ENCODE results near the gene PHF1. TPM values are rescaled to one million over a fixed set of nuclear protein-coding genes. Genes with fewer than 3 reads are reported as not detected.

Gene PHF1
- total RNA-seq, 1 donor from 2014 or later: 34.8 TPM

DNA sequence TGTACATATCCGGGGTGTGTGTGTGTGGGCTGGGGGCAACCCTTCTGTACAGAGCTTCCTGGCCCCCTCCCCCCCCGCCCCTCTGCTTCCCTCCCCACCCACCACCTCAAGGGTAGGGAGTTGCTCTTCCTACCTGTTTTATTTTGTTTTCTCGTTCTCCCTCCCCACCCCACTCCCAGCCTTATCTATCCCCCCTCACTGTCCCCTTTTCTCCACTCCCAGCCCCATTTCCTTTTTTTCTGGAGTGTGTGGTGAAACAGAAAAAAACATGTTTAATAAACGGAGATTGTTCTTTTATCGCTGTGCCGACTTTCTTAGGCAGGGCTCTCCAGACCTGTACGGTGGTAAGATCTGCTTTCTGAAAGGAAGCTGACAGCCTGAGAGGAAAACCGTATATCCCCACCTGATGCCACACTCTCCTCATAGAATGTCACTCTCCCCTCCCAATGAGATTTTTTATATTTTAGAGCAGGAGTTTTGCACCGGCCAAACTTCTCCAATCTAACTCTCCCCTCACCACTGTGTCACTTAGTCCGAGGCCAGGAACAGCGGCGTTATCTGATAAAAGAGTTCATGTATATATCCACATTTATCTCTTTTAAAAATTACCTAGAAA is 42.7 kb downstream of the PHF1 start:
- DNase-seq (ENCODE audit: extremely low read depth, low read depth, low spot score): no peak

DNA sequence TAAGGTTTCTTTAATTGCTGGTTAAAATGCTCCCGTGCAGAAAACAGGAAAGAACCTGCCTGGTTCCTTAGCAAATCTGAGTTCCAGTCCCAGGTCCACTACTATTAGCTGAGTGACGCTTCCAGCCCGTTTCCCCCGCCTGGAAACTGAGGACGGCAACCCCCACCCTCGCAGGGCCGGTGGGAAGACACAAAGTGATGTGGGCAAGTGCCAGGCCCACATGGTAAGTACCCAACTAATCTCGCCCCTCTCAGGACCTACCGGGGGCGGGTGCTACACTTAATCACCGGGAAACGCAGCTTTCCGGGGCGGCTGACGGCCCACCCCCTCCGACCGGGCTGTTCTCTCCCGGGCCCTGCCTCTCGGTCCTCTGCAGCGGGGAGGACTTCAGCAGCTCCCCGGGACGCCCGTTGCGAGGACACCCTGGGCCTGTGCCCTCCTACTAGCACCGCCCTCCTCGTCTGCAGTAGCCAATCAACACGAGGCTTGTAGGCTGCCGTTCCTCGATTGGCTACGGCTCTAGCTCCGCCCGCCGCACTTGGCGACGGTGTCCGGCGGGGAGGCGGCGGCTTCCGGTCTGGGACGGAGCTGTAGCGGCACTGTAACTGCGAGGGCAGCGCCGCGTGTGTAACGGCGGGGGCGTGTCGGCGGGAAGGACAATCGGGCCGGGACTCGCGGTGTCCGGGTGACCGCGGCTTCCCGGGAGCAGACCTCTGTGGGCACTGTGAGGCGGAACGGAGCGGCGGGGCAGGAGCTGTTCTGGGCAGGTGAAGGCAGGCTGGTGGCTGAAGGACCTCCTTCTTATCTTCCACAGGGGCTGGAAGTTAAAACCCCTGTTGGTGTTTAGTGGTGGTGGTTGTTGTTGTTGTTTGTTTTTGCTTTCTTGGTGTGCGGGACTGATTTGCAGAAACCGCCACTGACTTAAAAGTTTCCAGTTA is 43.5 kb downstream of the PHF1 start, which contains the start of gene ZBTB9:
Gene ZBTB9, plus strand, starts transcription at position 568 of the 938 bp plus-strand sequence. CDS start 525 bp downstream, outside the sequence.
- peak; percentile 45 for DNase-seq (ENCODE audit: extremely low read depth, low read depth, low spot score)

DNA sequence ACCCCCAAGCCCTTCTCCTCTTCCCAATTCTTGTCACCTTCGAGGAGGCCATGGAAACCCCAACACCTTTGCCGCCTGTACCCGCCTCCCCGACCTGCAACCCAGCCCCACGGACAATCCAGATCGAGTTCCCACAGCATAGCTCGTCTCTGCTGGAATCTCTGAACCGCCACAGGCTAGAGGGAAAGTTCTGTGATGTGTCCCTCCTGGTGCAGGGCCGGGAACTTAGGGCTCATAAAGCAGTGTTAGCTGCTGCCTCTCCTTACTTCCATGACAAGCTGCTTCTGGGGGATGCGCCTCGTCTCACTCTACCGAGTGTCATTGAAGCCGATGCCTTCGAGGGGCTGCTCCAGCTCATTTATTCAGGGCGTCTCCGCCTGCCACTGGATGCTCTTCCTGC is 44.2 kb downstream of the PHF1 start:
- no peak for DNase-seq (ENCODE audit: extremely low read depth, low read depth, low spot score)

DNA sequence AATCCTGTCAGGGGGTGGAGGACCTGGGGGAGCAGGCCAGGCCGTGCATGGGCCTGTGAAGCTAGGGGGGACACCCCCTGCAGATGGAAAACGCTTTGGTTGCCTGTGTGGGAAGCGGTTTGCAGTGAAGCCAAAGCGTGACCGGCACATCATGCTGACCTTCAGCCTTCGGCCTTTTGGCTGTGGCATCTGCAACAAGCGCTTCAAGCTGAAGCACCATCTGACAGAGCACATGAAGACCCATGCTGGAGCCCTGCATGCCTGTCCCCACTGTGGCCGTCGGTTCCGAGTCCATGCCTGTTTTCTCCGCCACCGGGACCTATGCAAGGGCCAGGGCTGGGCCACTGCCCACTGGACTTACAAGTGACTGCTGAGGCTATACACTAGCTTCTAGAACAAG is 45.3 kb downstream of the PHF1 start:
- no peak for DNase-seq (ENCODE audit: extremely low read depth, low read depth, low spot score)

DNA sequence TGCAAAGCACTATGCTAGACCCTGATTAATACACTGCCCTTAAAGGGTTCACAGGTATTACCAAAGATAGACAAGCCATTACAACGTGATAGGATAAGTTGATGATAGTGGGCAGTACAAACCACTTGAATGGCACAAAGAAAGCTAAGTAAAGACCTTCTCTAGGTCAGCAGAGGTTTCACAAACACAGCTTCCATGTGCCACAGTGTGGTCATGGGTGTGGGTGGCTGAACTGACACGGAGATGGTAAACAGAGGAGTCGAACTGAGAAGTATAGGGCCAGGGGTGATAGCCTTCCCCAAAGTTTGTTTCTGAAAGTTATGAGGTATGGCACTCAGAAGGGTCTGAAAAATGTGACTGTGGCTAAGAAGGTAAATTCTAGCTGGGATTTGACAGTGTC is 47.9 kb downstream of the PHF1 start:
- no peak for DNase-seq (ENCODE audit: extremely low read depth, low read depth, low spot score)

DNA sequence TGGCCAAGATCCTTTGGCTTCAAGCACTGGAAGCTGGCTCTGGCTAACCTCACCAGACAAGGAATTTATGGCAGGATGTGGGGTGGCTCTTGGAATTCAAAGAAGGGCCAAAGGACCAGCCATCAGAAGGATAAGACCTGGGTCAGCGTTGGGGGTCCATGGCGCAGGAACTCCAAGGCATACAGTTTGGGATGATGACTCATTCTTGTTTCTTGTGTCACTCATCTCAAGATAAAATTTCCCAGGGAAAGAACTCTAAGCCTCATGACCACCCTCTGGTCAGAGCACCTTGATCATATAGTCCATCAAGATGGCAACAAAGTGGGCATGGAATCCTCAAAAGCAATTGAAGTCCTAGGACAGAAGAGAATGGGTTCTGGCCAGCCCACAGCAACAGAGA is 48.4 kb downstream of the PHF1 start:
- DNase-seq (ENCODE audit: extremely low read depth, low read depth, low spot score): no peak

Other genes with a start within 250 kb of the PHF1 start
- under 0.01 and 0.53 TPM in 2 replicates for gene COL11A2, start 218.5 kb upstream of the PHF1 start, total RNA-seq
- gene RXRB, start 210.3 kb upstream of the PHF1 start, total RNA-seq: 24.6 and 25.2 TPM in 2 replicates
- 124 and 143 TPM in 2 replicates for gene SLC39A7, start 210.1 kb upstream of the PHF1 start, total RNA-seq
- 4.0 and 8.0 TPM in 2 replicates for gene HSD17B8, start 206.4 kb upstream of the PHF1 start, total RNA-seq
- 9.6 and 15.2 TPM in 2 replicates for gene RING1, start 202.5 kb upstream of the PHF1 start, total RNA-seq
- gene VPS52, start 139.1 kb upstream of the PHF1 start, total RNA-seq: 29.6 and 34.5 TPM in 2 replicates
- 2,187 and 4,134 TPM in 2 replicates for gene RPS18, start 138.9 kb upstream of the PHF1 start, total RNA-seq
- 4.5 and 6.8 TPM in 2 replicates for gene B3GALT4, start 133.9 kb upstream of the PHF1 start, total RNA-seq
- 63.4 and 91.0 TPM in 2 replicates for gene WDR46, start 121.8 kb upstream of the PHF1 start, total RNA-seq
- gene PFDN6, start 121.4 kb upstream of the PHF1 start, total RNA-seq: 34.1 and 40.8 TPM in 2 replicates
- gene RGL2, start 112.1 kb upstream of the PHF1 start, total RNA-seq: 51.6 and 65.5 TPM in 2 replicates
- 244 and 415 TPM in 2 replicates for gene TAPBP, start 96.9 kb upstream of the PHF1 start, total RNA-seq
- 11.0 and 12.4 TPM in 2 replicates for gene ZBTB22, start 93.3 kb upstream of the PHF1 start, total RNA-seq
- gene DAXX, start 88.1 kb upstream of the PHF1 start, total RNA-seq: 47.0 and 58.9 TPM in 2 replicates
- gene KIFC1, start 19.2 kb upstream of the PHF1 start, total RNA-seq: 3.9 and 21.9 TPM in 2 replicates
- 140 and 146 TPM in 2 replicates for gene CUTA, start 7.1 kb downstream of the PHF1 start, total RNA-seq
- gene SYNGAP1, start 9.1 kb downstream of the PHF1 start, total RNA-seq: 3.1 and 6.1 TPM in 2 replicates
- gene ZBTB9, start 43.6 kb downstream of the PHF1 start, total RNA-seq: 3.7 and 7.2 TPM in 2 replicates
- gene BAK1, start 169.3 kb downstream of the PHF1 start, total RNA-seq: 24.0 and 33.1 TPM in 2 replicates
- 66.6 and 79.7 TPM in 2 replicates for gene ITPR3, start 210.3 kb downstream of the PHF1 start, total RNA-seq